ENCODE measurements around the gene CARD19. TPM values are rescaled to one million over a fixed set of nuclear protein-coding genes. Genes with fewer than 3 reads are reported as not detected.

The CARD19 gene
- total and polyA plus RNA-seq, 2 of the 8 experiments (the other 6 are each of a cell fraction or from before 2014, with no cell fraction given) = 21.2 to 112 TPM

GRCh38 chr9:93068956-93069355 lies 27.1 kb upstream of the CARD19 start:
- no peaks in the 10 kb centered on the region for H3K23me2 ChIP-seq (ENCODE audit: low read depth, low read length)
- ChIA-PET POLR2A (ENCODE audit: partially characterized antibody) (no interaction called here), CTCF (ENCODE audit: partially characterized antibody) (interaction anchor here (0.7 kb wide), 2 partner anchors 66 to 306 kb away, joined by 3 to 4 read pairs; no protein-coding TSS in a partner anchor)
- H2BK20ac ChIP-seq (ENCODE audit: low read length) = no peak overlapping the region
- H4K8ac ChIP-seq (ENCODE audit: extremely low read depth, insufficient read depth, low read length) = no peak overlapping the region
- H4K5ac ChIP-seq (ENCODE audit: insufficient read length, low read depth, low read length) = no peak overlapping the region
- H3K56ac ChIP-seq (replicated peaks; ENCODE audit: insufficient read length, low read depth, low read length) = no peak overlapping the region
- no peaks in the 10 kb centered on the region for H4K20me1 ChIP-seq (replicated peaks in 1 of 2; ENCODE audit: control insufficient read depth in 1 of 2, insufficient read depth in 2 of 2, low read length in 2 of 2)
- no peaks in the 10 kb centered on the region for H3K79me2 ChIP-seq (ENCODE audit: control insufficient read depth in 1 of 2, insufficient read depth in 2 of 2, low read length in 2 of 2)
- no peak overlapping the region for H2AFZ ChIP-seq (ENCODE audit: low read length)
- 0 out of 7 replicates have a peak, but pooled peaks cover 0 to 2% (median 0%) of the 10 kb centered on the region in 4 experiments for H3K4me1 ChIP-seq (replicated peaks in 1 of 4; ENCODE audit: control insufficient read depth in 3 of 4, insufficient read depth in 4 of 4, low read length in 3 of 4)
- no peaks in the 10 kb centered on the region for H3K27me3 ChIP-seq (replicated peaks in 1 of 4; ENCODE audit: control insufficient read depth in 3 of 4, extremely low read depth in 1 of 4, insufficient read depth in 3 of 4, low read length in 3 of 4)
- H3K18ac ChIP-seq (ENCODE audit: extremely low read depth, low read length) = no peak overlapping the region
- no peak overlapping the region for H2BK5ac ChIP-seq (ENCODE audit: low read depth, low read length)
- no peak overlapping the region for H3K4me2 ChIP-seq (ENCODE audit: insufficient read depth in 1 of 2, low read depth in 2 of 2, low read length in 2 of 2)
- H3K36me3 ChIP-seq (ENCODE audit: control insufficient read depth in 2 of 4, insufficient read depth in 4 of 4, low read length in 3 of 4) = no peaks in the 10 kb centered on the region
- no peak overlapping the region for H2BK15ac ChIP-seq (ENCODE audit: low read length)
- no peak overlapping the region for H3K27ac ChIP-seq (ENCODE audit: low read depth, low read length)
- no peaks in the 10 kb centered on the region for H3K79me1 ChIP-seq (ENCODE audit: low read depth, low read length)
- H3K4me3 ChIP-seq (ENCODE audit: extremely low read depth in 1 of 4, insufficient read depth in 2 of 4, low read depth in 3 of 4, low read length in 4 of 4) = no peak overlapping the region
- no peak overlapping the region for H3K23ac ChIP-seq (ENCODE audit: insufficient read length)
- no peak overlapping the region for H2AK5ac ChIP-seq (ENCODE audit: low read depth, low read length)
- H3K14ac ChIP-seq (ENCODE audit: insufficient read length) = no peak overlapping the region
- H3K9me3 ChIP-seq (ENCODE audit: insufficient read depth in 2 of 2, low read depth in 1 of 2, low read length in 1 of 2) = no peaks in the 10 kb centered on the region
- no peak for DNase-seq (ENCODE audit: low read depth in 1 of 2, low spot score in 2 of 2)
- FAIRE-seq = no peak
- TF ChIP-seq HDAC6 (IDR thresholded peaks at IDR 0.05; ENCODE audit: low read depth, low read length) (no peak), KDM5A (IDR thresholded peaks at IDR 0.05; ENCODE audit: low read length) (no peak), SIRT6 (IDR thresholded peaks at IDR 0.05; ENCODE audit: low read length) (no peak), ZNF274 (IDR thresholded peaks at IDR 0.05; ENCODE audit: borderline replicate concordance, extremely low read depth, low read length) (no peak), TBP (IDR thresholded peaks at IDR 0.05; ENCODE audit: low read depth, low read length) (no peak), SRF (IDR thresholded peaks at IDR 0.05; ENCODE audit: low read depth, low read length) (no peak)
- H3K4ac ChIP-seq (replicated peaks; ENCODE audit: insufficient read length, low read depth, low read length) = no peak overlapping the region
- no peak overlapping the region for H2BK120ac ChIP-seq (replicated peaks; ENCODE audit: low read depth, low read length)
- WGBS, 2 experiments (ENCODE audit: extremely low coverage in 1 of 2, insufficient coverage in 1 of 2, insufficient read length in 1 of 2, insufficient replicate concordance in 2 of 2, low coverage in 1 of 2, low lambda C conversion rate in 2 of 2, missing lambda C conversion rate in 1 of 2) = 93% methylated on average over 4 of the region's 4 CpGs; no CpG with 5 or more reads in 1 of the 2 experiments
- H4K91ac ChIP-seq (replicated peaks; ENCODE audit: insufficient read length, low read length) = no peak overlapping the region
- H3K9ac ChIP-seq (replicated peaks in 1 of 4; ENCODE audit: extremely low read depth in 1 of 4, low read depth in 3 of 4, low read length in 3 of 4) = no peak overlapping the region
- H2BK12ac ChIP-seq (ENCODE audit: low read depth, low read length) = no peak overlapping the region

All from H1 (cell line).